ENCODE measurements around the gene EXOC1.

DNA sequence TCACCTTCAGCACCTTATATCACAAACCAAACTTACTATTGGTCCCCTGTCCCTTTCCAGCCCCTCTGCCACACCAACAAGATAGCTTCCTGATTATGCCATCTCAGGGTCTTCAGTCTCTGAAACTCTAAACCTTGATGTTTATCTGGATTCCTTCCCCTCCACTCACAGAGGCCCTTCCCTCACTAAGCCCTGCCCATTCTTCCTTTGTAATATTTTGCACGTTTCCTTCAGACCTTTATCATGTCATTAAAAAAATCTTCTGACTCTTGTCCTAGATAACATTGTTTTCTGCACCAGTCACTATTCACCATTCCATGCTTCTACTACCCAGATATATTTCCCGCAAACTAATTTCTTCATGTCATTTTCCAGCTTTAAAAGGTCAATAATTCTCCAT is 77.6 kb downstream of the EXOC1 start:
- TF ChIP-seq, protein P1, sequence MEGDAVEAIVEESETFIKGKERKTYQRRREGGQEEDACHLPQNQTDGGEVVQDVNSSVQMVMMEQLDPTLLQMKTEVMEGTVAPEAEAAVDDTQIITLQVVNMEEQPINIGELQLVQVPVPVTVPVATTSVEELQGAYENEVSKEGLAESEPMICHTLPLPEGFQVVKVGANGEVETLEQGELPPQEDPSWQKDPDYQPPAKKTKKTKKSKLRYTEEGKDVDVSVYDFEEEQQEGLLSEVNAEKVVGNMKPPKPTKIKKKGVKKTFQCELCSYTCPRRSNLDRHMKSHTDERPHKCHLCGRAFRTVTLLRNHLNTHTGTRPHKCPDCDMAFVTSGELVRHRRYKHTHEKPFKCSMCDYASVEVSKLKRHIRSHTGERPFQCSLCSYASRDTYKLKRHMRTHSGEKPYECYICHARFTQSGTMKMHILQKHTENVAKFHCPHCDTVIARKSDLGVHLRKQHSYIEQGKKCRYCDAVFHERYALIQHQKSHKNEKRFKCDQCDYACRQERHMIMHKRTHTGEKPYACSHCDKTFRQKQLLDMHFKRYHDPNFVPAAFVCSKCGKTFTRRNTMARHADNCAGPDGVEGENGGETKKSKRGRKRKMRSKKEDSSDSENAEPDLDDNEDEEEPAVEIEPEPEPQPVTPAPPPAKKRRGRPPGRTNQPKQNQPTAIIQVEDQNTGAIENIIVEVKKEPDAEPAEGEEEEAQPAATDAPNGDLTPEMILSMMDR (conservative IDR thresholded peaks at IDR 0.05; ENCODE audit: low read depth, low read length): no peak
- TF ChIP-seq EZH2 (IDR thresholded peaks at IDR 0.05; ENCODE audit: borderline replicate concordance, low read depth, low read length, poor library complexity, severe bottlenecking): no peak

Measured in A673 (cell line).